IPS-18a (cell line): ENCODE results near the gene CXCL14.

Experiments used
- H3K27ac ChIP-seq: one replicate; pipeline ENCODE4 v1.5.1; 2013; ENCODE audit warnings: low read length
- H3K27me3 ChIP-seq: one replicate; pipeline ENCODE4 v1.6.1; 2013; ENCODE audit warnings: mild to moderate bottlenecking, low read length; ENCODE audit not compliant: control insufficient read depth, insufficient read depth
- H3K36me3 ChIP-seq: one replicate; pipeline ENCODE4 v1.6.1; 2013; ENCODE audit warnings: low read depth, low read length; ENCODE audit not compliant: control insufficient read depth
- H3K4me1 ChIP-seq: one replicate; pipeline ENCODE4 v1.6.1; 2013; ENCODE audit warnings: low read depth, low read length; ENCODE audit not compliant: control insufficient read depth
- H3K4me3 ChIP-seq: one replicate; pipeline ENCODE4 v1.5.1; 2013; ENCODE audit warnings: low read length
- H3K9ac ChIP-seq: one replicate; pipeline ENCODE4 v1.6.1; 2013; ENCODE audit warnings: mild to moderate bottlenecking, low read length, moderate library complexity
- H3K9me3 ChIP-seq: one replicate; pipeline ENCODE4 v1.6.1; 2013; ENCODE audit warnings: low read depth, low read length; ENCODE audit not compliant: control insufficient read depth

The CXCL14 gene, protein sequence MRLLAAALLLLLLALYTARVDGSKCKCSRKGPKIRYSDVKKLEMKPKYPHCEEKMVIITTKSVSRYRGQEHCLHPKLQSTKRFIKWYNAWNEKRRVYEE

DNA sequence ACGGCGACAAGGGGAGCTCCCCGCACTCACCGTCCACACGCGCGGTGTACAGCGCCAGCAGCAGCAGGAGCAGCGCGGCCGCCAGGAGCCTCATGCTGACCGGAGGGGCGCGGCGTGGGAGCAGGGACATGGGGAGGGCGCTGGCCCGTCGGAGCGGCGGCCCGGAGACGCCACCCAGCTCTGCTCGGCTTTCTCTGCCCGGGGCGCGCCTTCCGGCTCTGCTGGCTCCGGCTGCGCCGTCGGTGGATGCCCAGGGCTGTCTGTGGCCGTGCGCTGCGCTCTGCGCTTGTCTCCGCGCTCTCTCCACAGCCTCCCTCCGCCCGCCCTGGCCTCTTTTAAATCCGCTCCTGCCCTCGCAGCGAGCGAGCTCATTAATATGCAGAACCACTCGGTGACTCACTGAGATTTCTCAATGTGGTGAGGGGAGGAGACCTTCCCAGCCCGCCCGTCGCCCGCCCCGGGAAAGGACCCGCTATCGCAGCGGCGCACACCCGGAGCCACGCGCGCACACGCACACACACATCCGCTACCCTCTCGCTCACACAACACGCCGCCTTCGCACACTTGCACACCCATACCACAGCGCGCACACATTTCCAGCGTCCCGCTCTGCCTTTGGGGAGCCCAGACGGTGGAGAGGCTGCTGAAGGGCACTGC is at the start of gene CXCL14:
TSS of gene CXCL14 (minus strand) at position 307 of the 657 bp plus-strand sequence. CDS start at position 94, 213 bp downstream.
- H3K27ac ChIP-seq, result no peak within 1 kb of the TSS
- H3K4me3 ChIP-seq, result peak within 1 kb of the TSS; percentile 56
- peaks cover 15% of the 10 kb centered on the region for H3K4me1 ChIP-seq
- no peaks in the 10 kb centered on the region for H3K36me3 ChIP-seq
- no peak within 1 kb of the TSS for H3K9ac ChIP-seq
- peaks cover 51% of the 10 kb centered on the region for H3K27me3 ChIP-seq
- H3K9me3 ChIP-seq, result no peaks in the 10 kb centered on the region

DNA sequence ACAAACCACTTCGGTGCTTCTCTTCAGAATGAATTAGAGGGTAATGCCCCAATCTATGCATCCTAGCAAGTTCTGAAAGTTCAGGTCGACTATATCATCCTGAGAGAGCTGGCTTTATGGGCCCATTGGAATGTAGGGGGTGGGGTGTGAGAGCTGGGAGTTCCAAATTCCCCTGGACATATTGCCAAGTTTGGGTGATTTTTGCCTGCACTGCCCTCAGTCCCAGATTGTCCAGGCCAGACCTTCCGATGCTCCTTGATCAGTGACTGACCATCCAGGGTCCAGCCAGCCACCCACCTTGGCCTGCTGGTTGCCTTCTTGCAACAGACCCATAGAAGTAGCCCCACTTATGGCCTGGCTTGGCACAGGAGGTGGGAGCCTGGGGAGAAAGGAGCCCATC is 47.8 kb upstream of the CXCL14 start:
- Histone ChIP-seq H3K4me1 (no peaks in the 10 kb centered on the region), H3K36me3 (no peaks in the 10 kb centered on the region), H3K27ac (no peak overlapping the region), H3K27me3 (no peaks in the 10 kb centered on the region), H3K9me3 (no peaks in the 10 kb centered on the region), H3K4me3 (no peak overlapping the region), H3K9ac (no peak overlapping the region)

DNA sequence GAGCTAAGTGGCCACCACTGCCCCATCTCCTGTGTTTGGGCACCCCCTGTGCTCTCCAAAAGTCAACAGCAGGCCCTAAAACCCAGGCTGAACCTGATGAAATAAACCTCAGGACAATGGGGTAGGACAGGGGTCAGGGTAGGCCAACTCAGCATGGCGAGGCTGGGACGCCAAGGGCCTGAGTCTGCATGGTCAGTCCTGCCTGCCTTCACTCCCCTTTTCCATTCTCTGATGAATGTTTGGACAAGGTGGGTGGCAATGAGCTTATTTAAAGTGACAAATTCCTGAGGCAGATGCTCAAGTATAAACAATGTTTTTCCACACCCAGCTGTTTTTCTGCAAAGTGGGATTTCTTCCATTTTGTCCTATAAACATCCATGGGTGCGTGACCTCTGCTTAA is 47.2 kb upstream of the CXCL14 start:
- Histone ChIP-seq H3K4me3 (no peak overlapping the region), H3K9me3 (no peaks in the 10 kb centered on the region), H3K27me3 (no peaks in the 10 kb centered on the region), H3K4me1 (no peaks in the 10 kb centered on the region), H3K9ac (no peak overlapping the region), H3K27ac (no peak overlapping the region), H3K36me3 (no peaks in the 10 kb centered on the region)

DNA sequence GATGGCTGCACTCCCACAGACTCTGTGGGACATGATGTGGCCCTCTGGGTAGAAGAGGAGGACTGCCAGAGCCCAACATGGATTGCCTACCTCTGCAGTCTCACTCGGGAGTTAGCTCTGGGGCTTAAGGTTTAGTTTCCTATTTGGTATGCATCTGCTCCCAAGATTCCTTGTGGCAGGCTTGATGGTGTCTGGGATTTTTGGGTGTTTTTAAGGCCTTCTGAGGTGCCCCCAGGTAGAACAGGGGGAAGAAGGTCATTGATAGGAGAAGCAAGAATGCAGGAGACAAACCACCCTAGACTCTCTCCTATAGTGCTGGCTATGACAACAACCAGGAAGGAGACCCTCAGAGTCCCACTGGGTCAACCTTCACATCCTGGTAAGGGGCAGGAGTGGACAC is 46.7 kb upstream of the CXCL14 start:
- no peak overlapping the region for H3K4me3 ChIP-seq
- H3K9me3 ChIP-seq, result no peaks in the 10 kb centered on the region
- H3K4me1 ChIP-seq, result no peaks in the 10 kb centered on the region
- no peak overlapping the region for H3K9ac ChIP-seq
- no peaks in the 10 kb centered on the region for H3K36me3 ChIP-seq
- H3K27me3 ChIP-seq, result no peaks in the 10 kb centered on the region
- H3K27ac ChIP-seq, result no peak overlapping the region

DNA sequence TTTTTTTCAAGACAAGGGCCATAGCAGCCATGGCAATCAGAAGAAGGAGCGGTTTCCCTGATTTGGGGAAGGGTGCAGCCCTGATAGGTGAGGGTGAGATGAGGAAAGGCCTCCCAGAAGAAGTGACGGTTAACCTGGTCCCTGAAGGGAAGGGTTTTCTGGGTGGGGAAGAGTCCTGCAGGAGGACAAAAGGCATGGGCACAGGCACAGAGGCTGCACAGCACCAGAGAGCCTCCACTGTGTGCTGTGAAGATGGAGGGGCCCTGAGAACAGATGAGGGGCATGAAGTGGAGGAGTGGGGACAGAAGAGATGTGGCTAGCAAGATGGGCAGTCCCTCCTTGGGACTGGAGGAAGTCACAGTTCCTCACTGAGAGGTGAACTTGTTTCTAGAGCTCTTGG is 46.3 kb upstream of the CXCL14 start:
- Histone ChIP-seq H3K36me3 (no peaks in the 10 kb centered on the region), H3K9me3 (no peaks in the 10 kb centered on the region), H3K4me1 (no peaks in the 10 kb centered on the region), H3K9ac (no peak overlapping the region), H3K4me3 (no peak overlapping the region), H3K27me3 (no peaks in the 10 kb centered on the region), H3K27ac (no peak overlapping the region)

DNA sequence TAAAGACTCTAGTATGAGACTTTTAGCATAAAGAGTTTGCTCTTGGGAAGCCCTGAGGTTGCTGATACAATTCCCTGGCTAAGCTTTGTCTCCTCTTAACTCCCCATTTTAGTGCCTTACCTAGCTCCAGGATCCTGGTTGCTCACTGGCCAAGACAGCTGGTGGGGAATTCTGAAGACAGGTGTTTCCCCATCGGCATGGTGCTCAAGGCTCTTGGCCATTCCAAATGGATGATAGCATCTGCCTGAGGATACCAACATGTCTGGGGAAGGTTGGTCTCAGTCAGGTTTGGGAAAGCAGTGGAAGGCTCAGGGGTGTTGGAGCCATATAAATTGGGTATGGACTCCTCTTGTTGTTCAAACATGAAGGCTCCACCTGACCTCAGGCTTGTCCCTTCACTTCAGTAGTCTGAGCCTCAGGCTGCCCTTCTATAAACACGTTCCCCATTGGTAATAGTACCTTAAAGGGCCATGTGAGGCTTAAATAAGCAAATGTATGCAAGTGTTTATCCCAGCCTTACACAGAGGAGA is 44.5 kb upstream of the CXCL14 start:
- Histone ChIP-seq H3K4me1 (no peaks in the 10 kb centered on the region), H3K9ac (no peak overlapping the region), H3K9me3 (peaks cover 4% of the 10 kb centered on the region), H3K27me3 (no peaks in the 10 kb centered on the region), H3K4me3 (no peak overlapping the region), H3K27ac (no peak overlapping the region), H3K36me3 (no peaks in the 10 kb centered on the region)

DNA sequence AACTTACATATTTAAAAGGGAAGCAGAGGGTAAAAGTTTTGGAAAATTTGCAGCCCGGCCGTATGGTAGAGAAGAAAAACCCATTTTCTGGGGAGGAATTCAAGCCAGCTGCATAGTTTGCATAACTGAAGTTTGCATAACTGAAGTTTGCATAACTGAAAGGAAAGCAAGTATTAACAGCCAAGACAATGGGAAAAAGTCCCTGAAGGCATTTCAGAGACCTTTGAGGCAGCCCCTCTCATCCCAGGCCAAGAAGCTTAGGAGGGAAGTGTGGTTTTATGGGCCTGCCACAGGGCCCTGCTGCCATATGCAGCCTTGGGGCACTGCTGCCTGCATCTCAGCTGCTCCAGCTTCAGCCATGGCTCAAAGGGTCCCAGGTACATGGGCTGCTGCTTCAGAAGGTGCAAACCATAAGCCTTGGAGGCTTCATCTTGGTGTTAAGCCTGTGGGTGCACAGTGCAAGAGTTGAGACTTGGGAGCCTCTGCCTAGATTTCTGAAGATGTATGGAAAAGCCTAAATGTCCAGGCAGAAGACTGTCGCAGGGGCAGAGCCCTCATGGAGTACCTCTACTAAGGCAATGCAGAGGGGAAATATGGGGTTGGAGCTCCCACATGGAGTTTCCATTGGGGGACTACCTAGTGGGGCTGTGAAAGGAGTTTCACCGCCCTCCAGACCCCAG is 36.9 kb upstream of the CXCL14 start:
- peak overlapping the region; percentile 14 for H3K4me3 ChIP-seq
- H3K27me3 ChIP-seq, result no peaks in the 10 kb centered on the region
- no peak overlapping the region for H3K27ac ChIP-seq
- no peak overlapping the region for H3K9ac ChIP-seq
- H3K4me1 ChIP-seq, result peaks cover 3% of the 10 kb centered on the region
- H3K36me3 ChIP-seq, result no peaks in the 10 kb centered on the region
- H3K9me3 ChIP-seq, result peaks cover 4% of the 10 kb centered on the region

DNA sequence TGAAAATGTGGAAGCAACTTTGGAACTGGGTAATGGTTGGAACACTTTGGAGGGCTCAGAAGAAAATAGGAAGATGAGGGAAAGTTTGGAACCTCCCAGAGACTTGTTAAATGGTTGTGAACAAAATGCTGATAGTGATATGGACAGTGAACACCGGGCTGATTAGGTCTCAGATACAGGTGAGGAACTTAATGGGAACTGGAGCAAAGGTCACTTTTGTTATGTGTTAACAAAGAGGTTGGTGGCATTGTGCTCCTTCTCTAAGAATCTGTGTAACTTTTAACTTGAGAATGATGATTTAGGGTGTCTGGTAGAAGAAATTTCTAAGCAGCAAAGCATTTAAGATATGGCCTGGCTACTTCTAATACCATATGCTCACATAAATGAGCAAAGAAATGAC is 36.4 kb upstream of the CXCL14 start:
- Histone ChIP-seq H3K9ac (no peak overlapping the region), H3K27ac (no peak overlapping the region), H3K36me3 (no peaks in the 10 kb centered on the region), H3K27me3 (no peaks in the 10 kb centered on the region), H3K4me1 (peaks cover 3% of the 10 kb centered on the region), H3K9me3 (peaks cover 4% of the 10 kb centered on the region), H3K4me3 (peak overlapping the region; percentile 14)

DNA sequence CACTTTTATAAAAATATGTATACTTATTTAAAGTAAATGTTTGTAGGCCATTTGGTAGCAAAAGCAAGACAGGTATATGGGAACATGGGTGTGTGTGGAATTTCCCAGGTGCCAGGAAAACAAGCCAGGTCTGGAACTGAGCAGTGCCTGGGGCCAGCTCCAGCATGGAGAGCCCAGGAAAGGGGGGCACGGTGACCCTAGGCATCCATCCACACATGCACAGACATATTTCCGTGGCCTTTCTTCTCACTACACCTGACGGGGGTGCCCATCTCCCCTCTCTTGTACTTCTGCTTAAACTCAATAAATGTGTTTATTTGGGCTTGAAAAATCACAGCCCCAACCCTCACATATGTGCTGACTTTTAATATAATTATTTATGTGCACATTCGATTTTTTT is 31.2 kb upstream of the CXCL14 start:
- Histone ChIP-seq H3K27ac (no peak overlapping the region), H3K27me3 (no peaks in the 10 kb centered on the region), H3K9me3 (no peaks in the 10 kb centered on the region), H3K4me1 (peaks cover 2% of the 10 kb centered on the region), H3K36me3 (no peaks in the 10 kb centered on the region), H3K9ac (no peak overlapping the region), H3K4me3 (no peak overlapping the region)

DNA sequence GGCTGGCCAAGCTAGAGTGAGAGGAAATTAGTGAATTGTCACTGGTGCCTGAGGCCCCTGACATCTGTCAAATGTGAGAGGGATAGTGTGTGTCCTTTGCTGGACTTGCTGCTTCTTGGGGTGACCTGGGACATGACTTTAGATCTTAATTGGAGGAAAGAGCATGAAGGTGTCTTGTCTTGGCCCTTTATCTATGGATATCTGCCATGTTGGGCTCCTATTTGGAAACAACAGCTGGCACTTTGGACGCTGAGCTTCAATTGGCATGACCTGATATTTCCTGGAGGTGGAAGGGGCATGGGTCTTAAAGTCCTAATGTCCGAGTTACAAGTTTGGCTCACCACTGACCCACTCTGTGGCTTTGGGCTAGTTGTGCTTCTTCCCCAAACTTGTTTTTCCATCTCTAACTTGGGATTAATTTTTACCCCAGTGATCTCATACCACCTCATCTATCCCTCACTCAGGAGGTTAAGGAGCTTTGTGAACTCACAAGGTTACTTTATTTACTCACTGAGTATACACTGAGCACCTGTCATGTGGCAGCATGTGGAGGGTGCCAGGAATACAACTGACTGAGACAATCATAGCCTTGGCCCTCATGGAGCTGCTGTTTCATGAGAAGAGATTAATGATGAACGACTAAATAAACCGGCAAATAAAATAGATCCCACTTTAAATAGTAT is 30.1 kb upstream of the CXCL14 start:
- Histone ChIP-seq H3K9ac (no peak overlapping the region), H3K9me3 (no peaks in the 10 kb centered on the region), H3K36me3 (no peaks in the 10 kb centered on the region), H3K27ac (no peak overlapping the region), H3K4me1 (no peaks in the 10 kb centered on the region), H3K4me3 (no peak overlapping the region), H3K27me3 (no peaks in the 10 kb centered on the region)

DNA sequence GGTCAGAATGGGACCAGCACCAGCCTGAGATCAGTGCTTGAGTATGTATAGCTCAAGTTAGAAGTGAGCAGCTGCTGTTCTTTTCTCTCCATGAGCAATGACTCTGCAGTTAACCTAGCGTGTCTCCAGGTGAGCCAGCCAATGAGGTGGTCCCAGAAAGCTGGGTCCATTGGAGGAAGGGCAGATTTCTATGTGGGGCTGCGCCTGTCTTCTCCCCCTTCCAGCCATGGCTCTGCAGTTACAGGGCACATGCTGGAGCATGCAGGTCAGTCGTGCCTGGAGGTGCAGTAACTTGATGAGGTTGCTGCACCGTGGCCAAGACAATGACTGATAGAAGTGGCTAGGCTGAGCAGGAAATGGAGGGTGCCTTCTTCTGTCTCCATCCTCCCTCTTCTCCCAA is 29.6 kb upstream of the CXCL14 start:
- no peaks in the 10 kb centered on the region for H3K27me3 ChIP-seq
- no peaks in the 10 kb centered on the region for H3K36me3 ChIP-seq
- no peak overlapping the region for H3K27ac ChIP-seq
- H3K9me3 ChIP-seq, result no peaks in the 10 kb centered on the region
- H3K4me3 ChIP-seq, result no peak overlapping the region
- no peaks in the 10 kb centered on the region for H3K4me1 ChIP-seq
- no peak overlapping the region for H3K9ac ChIP-seq
